Hematopoietic multipotent progenitor cell treated with erythropoietin and hydrocortisone succinate and interleukin-3 and kit ligand, for 15 days (in vitro differentiated cells): ENCODE measurements around the gene GRPEL2.

ENCODE experiments used
- DNase-seq: peaks from one replicate; pipeline ENCODE4 v3.0.0-alpha.2; 2015; ENCODE audit warnings: low spot score

GRPEL2 gene

GRCh38 chr5:149345147-149345891 is at the start of gene GRPEL2:
Gene GRPEL2 (plus strand): TSS chr5:149345499. CDS start chr5:149345540, 41 bp downstream.
- peak; percentile 97 for DNase-seq

GRCh38 chr5:149297340-149298025 is 47.8 kb upstream of the GRPEL2 start:
- DNase-seq = no peak

GRCh38 chr5:149298163-149298562 is 47.1 kb upstream of the GRPEL2 start:
- no peak for DNase-seq

- no peak for DNase-seq
These were observed 46.4 kb upstream of the GRPEL2 start for GRCh38 chr5:149298842-149299404.

DNA sequence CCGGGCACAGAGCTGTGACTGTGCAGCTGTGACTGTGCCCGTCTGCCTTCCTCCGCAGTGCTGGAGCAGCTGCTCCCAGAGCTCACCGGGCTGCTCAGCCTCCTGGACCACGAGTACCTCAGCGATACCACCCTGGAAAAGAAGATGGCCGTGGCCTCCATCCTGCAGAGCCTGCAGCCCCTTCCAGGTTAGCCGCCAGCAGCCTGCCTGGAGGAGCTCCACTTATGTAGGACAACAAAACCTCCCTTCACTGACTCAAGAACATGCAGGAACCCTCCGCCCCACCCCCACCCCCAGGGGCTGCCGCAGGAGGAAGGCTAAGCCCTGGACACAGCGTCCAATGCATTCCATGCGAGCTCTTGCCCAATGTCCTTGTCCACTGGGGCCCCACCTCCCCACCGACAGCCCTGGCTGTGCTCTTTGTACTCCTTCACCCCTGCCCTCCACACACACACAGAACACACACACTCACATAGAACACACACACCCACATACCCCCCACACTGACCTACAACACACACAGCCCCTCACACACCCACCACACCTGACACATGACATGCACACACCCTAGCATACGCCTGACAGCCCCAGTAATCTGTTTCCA is 45.7 kb upstream of the GRPEL2 start:
- no peak for DNase-seq

- no peak for DNase-seq
These were observed 44.9 kb upstream of the GRPEL2 start for GRCh38 chr5:149300441-149300840.

DNA sequence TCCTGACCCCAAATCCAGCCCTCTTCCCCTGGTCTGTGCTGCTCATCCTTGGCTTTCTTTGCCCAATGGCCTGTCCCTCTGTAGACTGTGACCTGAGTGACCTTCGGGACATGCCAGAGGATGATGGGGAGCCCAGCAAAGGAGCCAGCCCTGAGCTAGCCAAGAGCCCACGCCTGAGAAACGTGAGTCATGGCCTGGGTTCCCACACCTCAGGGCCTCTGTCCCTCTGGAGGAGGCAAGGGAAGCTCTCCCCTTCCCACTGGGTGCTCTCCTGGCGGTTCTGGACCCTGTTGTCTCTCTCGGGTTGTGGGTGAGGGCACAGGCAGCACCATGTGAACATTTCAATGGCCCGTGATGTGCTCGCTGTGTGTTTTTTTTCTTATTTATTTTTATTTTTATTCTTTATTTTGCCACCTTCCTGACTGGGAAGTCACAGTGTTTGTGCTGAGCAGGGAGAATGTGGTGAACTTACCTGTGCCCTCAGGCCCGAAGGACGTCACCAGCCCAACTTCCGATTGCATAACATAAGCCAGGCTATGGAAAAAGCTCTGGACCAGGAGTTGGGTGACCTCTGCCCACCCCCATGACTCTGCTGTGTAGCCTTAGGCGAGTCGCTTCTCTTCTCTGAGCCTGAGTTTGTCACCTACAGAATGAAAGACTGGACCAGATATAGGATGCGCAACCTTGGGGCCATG is 44.1 kb upstream of the GRPEL2 start:
- DNase-seq = no peak

GRCh38 chr5:149301744-149302380 is 43.4 kb upstream of the GRPEL2 start:
- DNase-seq = no peak

GRCh38 chr5:149302641-149303040 is 42.7 kb upstream of the GRPEL2 start:
- no peak for DNase-seq

DNA sequence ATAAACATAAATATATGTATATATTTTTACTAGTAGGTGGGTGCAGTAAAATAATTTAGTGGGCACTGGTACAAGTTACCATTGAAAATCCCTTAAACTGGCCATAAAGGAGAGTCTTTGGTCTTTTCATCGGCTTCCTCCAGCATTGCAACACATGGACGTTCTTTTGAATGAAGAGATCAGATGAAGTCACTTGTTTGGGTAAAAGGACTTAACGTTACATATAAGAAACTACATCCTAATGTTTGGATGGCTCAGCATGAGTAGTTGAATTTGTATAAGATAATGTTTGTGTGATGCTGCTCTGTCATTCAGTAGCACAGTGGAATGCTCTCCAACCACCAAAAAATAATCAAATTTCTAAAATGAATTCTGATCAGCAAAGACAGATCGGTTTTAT is 42.1 kb upstream of the GRPEL2 start:
- no peak for DNase-seq

DNA sequence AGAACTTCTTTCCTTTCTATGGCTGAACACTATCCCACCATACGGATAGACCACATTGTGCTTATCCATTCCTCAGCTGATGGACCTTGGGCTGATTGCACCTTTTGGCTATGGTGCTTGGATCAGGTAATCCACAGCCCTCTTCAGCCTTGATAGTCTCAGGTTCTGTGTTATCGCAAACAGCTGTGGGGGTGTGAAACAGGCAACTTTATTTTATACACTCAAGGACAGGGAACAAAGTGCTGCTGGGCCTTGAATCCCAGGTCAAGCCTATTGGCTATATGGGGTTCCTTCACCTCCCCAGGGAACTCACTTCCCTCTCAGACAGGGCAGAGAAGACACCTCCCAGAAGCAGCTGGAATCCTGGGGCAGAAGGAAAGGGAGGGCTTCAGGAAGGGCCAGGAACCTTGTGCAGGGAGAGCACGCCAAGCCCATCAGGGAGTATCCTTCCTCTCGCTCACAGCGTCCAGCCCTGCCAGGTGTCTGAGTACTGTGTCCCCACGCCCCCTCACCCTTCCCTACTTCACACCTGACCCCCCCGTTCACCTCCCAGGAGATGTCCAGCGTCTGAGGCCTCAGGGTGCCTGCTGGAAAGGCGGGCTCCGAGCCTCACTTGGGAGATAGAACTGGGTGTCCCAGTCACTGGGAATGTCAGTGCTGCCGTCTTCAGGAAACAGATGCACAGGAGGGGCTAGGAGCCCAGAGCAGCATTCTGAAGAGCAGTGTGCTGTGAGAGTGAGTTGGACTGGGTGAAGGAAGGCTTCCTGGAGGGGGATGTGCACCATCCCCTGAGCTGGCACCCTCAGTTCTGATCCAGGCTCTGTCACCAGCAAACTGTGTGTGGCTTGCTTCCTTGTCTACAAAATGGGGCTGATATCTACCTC is 40.9 kb upstream of the GRPEL2 start:
- no peak for DNase-seq

DNA sequence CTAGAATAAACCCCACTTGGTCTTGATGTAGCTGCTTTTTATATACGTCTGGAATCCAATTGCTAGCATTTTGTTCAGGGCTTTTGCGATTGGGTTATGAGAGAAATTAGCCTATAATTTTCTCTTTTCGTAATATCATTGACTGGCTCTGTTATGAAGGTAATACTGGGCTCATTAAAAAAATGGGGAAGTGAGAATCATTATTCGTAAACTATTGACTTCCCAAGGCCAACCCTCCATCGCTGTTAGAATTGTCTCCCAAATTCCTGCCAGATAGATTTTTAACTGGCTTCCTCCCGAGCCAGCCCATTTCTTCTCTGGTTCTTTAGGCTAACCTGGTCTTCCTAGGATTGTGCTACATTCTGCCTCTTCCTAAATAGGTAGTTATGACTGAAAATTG is 35.9 kb upstream of the GRPEL2 start:
- DNase-seq = no peak

- no peak for DNase-seq
These were observed 34.8 kb upstream of the GRPEL2 start for GRCh38 chr5:149310488-149310887.

- no peak for DNase-seq
These were observed 34.2 kb upstream of the GRPEL2 start for GRCh38 chr5:149310947-149311658.

DNA sequence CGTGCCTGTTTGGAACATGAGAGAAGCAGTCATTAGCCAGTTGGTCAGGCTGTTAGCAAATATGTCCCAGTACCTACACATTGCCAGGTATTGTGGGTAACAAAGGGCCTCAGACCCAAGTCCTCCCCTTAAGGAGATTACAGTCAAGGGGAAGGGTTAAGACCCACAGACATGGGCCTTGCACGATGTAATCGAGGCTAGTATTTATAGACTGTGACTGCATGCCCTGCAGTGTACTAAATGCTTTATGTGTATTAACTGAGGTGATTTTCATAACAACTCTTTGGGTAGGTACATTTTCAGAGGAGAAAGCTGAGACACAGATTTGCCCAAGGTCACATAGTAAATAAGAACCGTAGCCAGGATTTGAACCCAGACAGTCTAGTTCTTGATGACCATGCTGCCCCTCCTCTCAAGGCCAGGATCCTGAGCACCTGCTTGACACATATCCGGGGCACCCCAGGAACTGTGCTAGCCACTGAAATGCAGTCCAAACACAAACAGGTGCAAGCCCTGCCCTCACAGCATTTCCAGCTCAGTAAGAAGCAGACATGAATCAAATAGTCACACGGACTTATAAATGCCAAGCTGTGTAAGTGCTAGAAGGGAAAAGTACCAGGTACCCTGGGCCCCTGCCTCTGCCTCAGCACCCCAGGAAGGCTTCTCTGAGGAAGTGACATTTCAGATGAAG is 32.0 kb upstream of the GRPEL2 start:
- DNase-seq = no peak

GRCh38 chr5:149314571-149315111 is 30.7 kb upstream of the GRPEL2 start:
- no peak for DNase-seq

- no peak for DNase-seq
These were observed 29.5 kb upstream of the GRPEL2 start for GRCh38 chr5:149315753-149316152.

DNA sequence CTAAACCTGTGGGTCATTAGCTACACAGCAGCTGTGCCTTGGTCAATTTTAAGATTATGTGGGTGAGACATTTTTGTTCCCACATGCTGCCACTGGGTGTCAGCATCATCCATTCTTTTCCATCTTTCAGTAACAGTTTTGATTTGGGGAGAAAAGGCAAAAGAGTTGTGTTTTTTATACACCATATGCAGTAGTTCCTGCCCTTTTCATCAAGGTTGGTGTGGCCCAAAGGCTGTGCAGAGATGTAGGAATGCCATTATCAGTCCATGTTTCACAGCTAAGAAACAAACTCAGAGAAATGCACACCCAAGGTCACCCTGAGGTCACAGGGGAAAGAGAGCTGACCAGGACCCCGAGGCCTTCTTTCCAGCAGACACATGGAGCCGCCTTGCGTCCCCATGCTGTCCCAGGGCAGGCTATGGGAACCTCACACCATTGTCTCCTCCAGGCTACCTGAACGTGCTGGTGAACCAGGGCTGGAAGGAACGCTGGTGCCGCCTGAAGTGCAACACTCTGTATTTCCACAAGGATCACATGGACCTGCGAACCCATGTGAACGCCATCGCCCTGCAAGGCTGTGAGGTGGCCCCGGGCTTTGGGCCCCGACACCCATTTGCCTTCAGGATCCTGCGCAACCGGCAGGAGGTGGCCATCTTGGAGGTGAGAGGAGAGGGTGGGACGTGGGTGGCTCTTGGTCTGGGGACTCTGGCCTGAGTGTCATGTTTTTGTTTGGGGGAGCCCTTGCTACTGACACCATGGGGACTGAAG is 27.8 kb upstream of the GRPEL2 start:
- peak; percentile 39 for DNase-seq
